HepG2 (cell line): Measurements from ENCODE around the gene ARHGAP31. TPM values are rescaled to one million over a fixed set of nuclear protein-coding genes. Genes with fewer than 3 reads are reported as not detected.

Source experiments
- ATAC-seq: fragments of 200-7000 bp; cut with Tn5 transposase; 3 replicates; pipeline ENCODE4 v1.9.1; 2020; ENCODE audit warnings: mild to moderate bottlenecking, moderate library complexity
- BruUV-seq: library from RNA; stranded (reverse); fragments of 400-500 nt; replicated peaks from 2 replicates; lab custom pipeline; 2021; lab: Mats Ljungman, UMichigan
- CTCF ChIA-PET: fragments of 300-600 bp; formaldehyde crosslinking; extraction: SDS; loops from one replicate; lab custom pipeline; 2021; ENCODE audit warnings: low total read pairs, inconsistent platforms, low intra/inter-chr PET ratio; lab: Yijun Ruan, JAX
- POLR2A ChIA-PET: fragments of 350-600 bp; sonication (Branson Sonifier 250); formaldehyde crosslinking; loops from one replicate; lab custom pipeline; 2020; ENCODE audit warnings: antibody characterized with exemption, inconsistent platforms; lab: Yijun Ruan, JAX
- DNase-seq: peaks from one replicate; pipeline ENCODE4 v3.0.0-alpha.2; 2015; ENCODE audit warnings: low spot score
- FAIRE-seq: peaks from 3 replicates; lab custom pipeline; 2011; peaks lifted over from hg19 to GRCh38; lab: Jason Lieb, UNC
- H2AFZ ChIP-seq: one replicate; pipeline ENCODE4 v1.6.1; 2011; ENCODE audit warnings: low read length, inconsistent platforms
- H3K27ac ChIP-seq: fragments of 300-600 bp; 3 replicates; pipeline ENCODE4 v1.8.0; 2011; ENCODE audit warnings: mixed run types, mild to moderate bottlenecking, mixed read lengths, low read length, inconsistent platforms; ENCODE audit not compliant: insufficient read depth; ENCODE audit errors: extremely low read length
- H3K27me3 ChIP-seq, 2 experiments: fragments of 200-600 bp in 1 of 2; 2 replicates in 1 of 2; 3 replicates in 1 of 2; pipeline versions ENCODE4 v1.6.0 to v1.8.0; 2011; ENCODE audit warnings: low read length in 2 of 2, mild to moderate bottlenecking in 2 of 2, moderate library complexity in 2 of 2, inconsistent platforms in 1 of 2; ENCODE audit not compliant: insufficient read depth in 2 of 2, control insufficient read depth in 1 of 2
- H3K36me3 ChIP-seq, 2 experiments: fragments of 200-600 bp in 1 of 2; replicated peaks in 1 of 2; 2 replicates in 1 of 2; 3 replicates in 1 of 2; pipeline versions ENCODE4 v1.5.1 to v1.8.0; 2011; ENCODE audit warnings: low read length in 2 of 2, inconsistent platforms in 1 of 2; ENCODE audit not compliant: insufficient read depth in 2 of 2, control insufficient read depth in 1 of 2
- H3K4me1 ChIP-seq: 2 replicates; pipeline ENCODE4 v1.5.1; 2012; ENCODE audit warnings: low read length, inconsistent platforms; ENCODE audit not compliant: insufficient read depth
- H3K4me2 ChIP-seq: 2 replicates; pipeline ENCODE4 v1.6.0; 2011; ENCODE audit warnings: low read depth, low read length, inconsistent platforms
- H3K4me3 ChIP-seq, 3 experiments: fragments of 200-600 bp in 1 of 3; sonication (generic), shearing (Covaris generic) in 1 of 3; replicated peaks in 1 of 3; 2 replicates each; pipeline ENCODE4 v1.5.1; 2011 to 2016; ENCODE audit warnings: low read length in 3 of 3, inconsistent platforms in 2 of 3, low read depth in 2 of 3, mild to moderate bottlenecking in 2 of 3, control low read depth in 1 of 3, mixed read lengths in 1 of 3; ENCODE audit not compliant: insufficient read depth in 1 of 3
- H3K79me2 ChIP-seq: one replicate; pipeline ENCODE4 v1.6.1; 2011; ENCODE audit warnings: low read length, inconsistent platforms; ENCODE audit not compliant: insufficient read depth
- H3K9ac ChIP-seq: 2 replicates; pipeline ENCODE4 v1.6.0; 2011; ENCODE audit warnings: mild to moderate bottlenecking, low read depth, low read length, inconsistent platforms; ENCODE audit not compliant: insufficient read depth
- H3K9me3 ChIP-seq: 2 replicates; pipeline ENCODE4 v1.5.1; 2012; ENCODE audit warnings: mild to moderate bottlenecking, low read length
- H4K20me1 ChIP-seq: 2 replicates; pipeline ENCODE4 v1.6.0; 2011; ENCODE audit warnings: inconsistent platforms, mild to moderate bottlenecking, low read length, moderate library complexity; ENCODE audit not compliant: insufficient read depth
- HNF4A ChIP-seq: sonication (generic); formaldehyde crosslinking; IDR thresholded peaks from 2 replicates; pipeline ENCODE4 v1.4.0; 2020; ENCODE audit warnings: missing genetic modification reagents
- IRF2 ChIP-seq: IDR thresholded peaks from 2 replicates; pipeline ENCODE4 v1.6.1; 2018; ENCODE audit warnings: missing genetic modification reagents, missing compliant biosample characterization
- LCORL ChIP-seq, 2 experiments: fragments of 450-650 bp in 1 of 2; sonication (generic) in 1 of 2; formaldehyde crosslinking in 1 of 2; IDR thresholded peaks; 2 replicates each; pipeline versions ENCODE4 v1.5.0 to v1.6.1; 2017 to 2020; ENCODE audit warnings: antibody characterized with exemption in 1 of 2, missing genetic modification reagents in 1 of 2
- PAF1 ChIP-seq: IDR thresholded peaks from 2 replicates; pipeline ENCODE4 v1.6.1; 2016; ENCODE audit warnings: missing genetic modification reagents, missing compliant biosample characterization
- PCBP2 ChIP-seq: fragments of 200-400 bp; formaldehyde crosslinking; optimal IDR thresholded peaks from 2 replicates; pipeline ENCODE3; 2018; ENCODE audit warnings: low read length, low read depth; ENCODE audit not compliant: poor library complexity, severe bottlenecking
- SATB2 ChIP-seq: sonication (generic); formaldehyde crosslinking; IDR thresholded peaks from 2 replicates; pipeline ENCODE4 v1.5.0; 2020; ENCODE audit warnings: missing genetic modification reagents
- SP1 ChIP-seq, 2 experiments: fragments of 450-650 bp in 1 of 2; sonication (generic) in 1 of 2; formaldehyde crosslinking in 1 of 2; IDR thresholded peaks; 2 replicates each; pipeline versions ENCODE4 v1.4.0 to v1.6.1; 2016 to 2020; ENCODE audit warnings: missing genetic modification reagents in 1 of 2
- TOPORS ChIP-seq: sonication (generic); formaldehyde crosslinking; IDR thresholded peaks from 2 replicates; pipeline ENCODE4 v1.8.0; 2023; ENCODE audit warnings: mild to moderate bottlenecking, missing genetic modification reagents
- ZIK1 ChIP-seq: sonication (generic); formaldehyde crosslinking; IDR thresholded peaks from 2 replicates; pipeline ENCODE4 v1.5.0; 2020; ENCODE audit warnings: mild to moderate bottlenecking, low read depth, missing genetic modification reagents, borderline replicate concordance
- ZSCAN25 ChIP-seq: sonication (generic); formaldehyde crosslinking; IDR thresholded peaks from 2 replicates; pipeline ENCODE4 v1.8.0; 2022; ENCODE audit warnings: mild to moderate bottlenecking, missing genetic modification reagents
- ZXDC ChIP-seq: sonication (generic); formaldehyde crosslinking; IDR thresholded peaks from 2 replicates; pipeline ENCODE4 v1.5.0; 2020; ENCODE audit warnings: mild to moderate bottlenecking, missing genetic modification reagents
- WGBS: methylation state at CpG from one replicate; pipeline ENCODE4 v1.1.6; 2017; ENCODE audit warnings: low lambda C conversion rate; 5-methylcytosine and 5-hydroxymethylcytosine counted together
- in situ Hi-C: cut with HindIII; loops from 2 replicates; pipeline ENCODE4 v1.10.0; 2017; ENCODE audit warnings: low pct_unique_long_range_greater_than_20kb; ENCODE audit not compliant: extremely low pct_ligation_motif_present
- intact Hi-C: fragments of 100-400 bp; cut with micrococcal nuclease; formaldehyde crosslinking; loops from one replicate; pipeline ENCODE4 v1.10.0; 2022; ENCODE audit not compliant: unreplicated experiment
- polyA plus RNA-seq, 8 experiments: library from polyadenylated mRNA; depleted of rRNA in 3 of 8; stranded (reverse) in 7 of 8; unstranded in 1 of 8; fragments of >200 nt; fragmentation: Illumina TruSeq in 4 of 8; extraction: Trizol in 4 of 8; gene quantifications; 2 replicates each; pipeline versions ENCODE4 v1.2.1 to v1.2.3, GENCODE V29; 2011 to 2016; ENCODE audit warnings: low read depth in 4 of 8, missing spikeins in 1 of 8, mixed read lengths in 1 of 8; ENCODE audit not compliant: insufficient read depth in 1 of 8
- total RNA-seq, 5 experiments: library from RNA; depleted of rRNA; stranded (reverse); fragments of >200 nt; fragmentation: Illumina TruSeq; extraction: Trizol; gene quantifications; 2 replicates each; pipeline ENCODE4 v1.2.3, GENCODE V29; 2016; ENCODE audit warnings: low read depth in 1 of 5

The ARHGAP31 gene
- total and polyA plus RNA-seq, 2 of the 13 experiments (the other 11 are each of a cell fraction or from before 2014, with no cell fraction given): not detected

- CTCF ChIA-PET: no interaction called here
- ATAC-seq: no peak
Measured at GRCh38 chr3:119401503-119402440, 107.6 kb downstream of the ARHGAP31 start.

More at GRCh38 chr3:119401503-119402440, 107.6 kb downstream of the ARHGAP31 start:
- TF ChIP-seq ZXDC (CRISPR knock-in tag): no peak
- TF ChIP-seq SATB2: no peak
- TF ChIP-seq SP1 (IDR thresholded peaks at IDR 0.05): no peak
- no peak for TF ChIP-seq SP1 (CRISPR knock-in tag; IDR thresholded peaks at IDR 0.05)
- no peak for TF ChIP-seq LCORL (IDR thresholded peaks at IDR 0.05)
- no peak for TF ChIP-seq LCORL (CRISPR knock-in tag; IDR thresholded peaks at IDR 0.05)
- no peak for TF ChIP-seq PCBP2
- no peak for TF ChIP-seq ZSCAN25 (CRISPR knock-in tag)
- TF ChIP-seq TOPORS (CRISPR knock-in tag): no peak
- no peak for TF ChIP-seq HNF4A (CRISPR knock-in tag)
- TF ChIP-seq PAF1 (CRISPR knock-in tag): no peak
- TF ChIP-seq ZIK1: no peak
- TF ChIP-seq IRF2 (CRISPR knock-in tag): no peak
- FAIRE-seq: no peak
- Histone ChIP-seq H3K4me3 (no peak overlapping the region), H3K27me3 (no peaks in the 10 kb centered on the region), H3K9ac (no peak overlapping the region), H3K36me3 (no peaks in the 10 kb centered on the region), H4K20me1 (no peaks in the 10 kb centered on the region), H3K4me1 (no peaks in the 10 kb centered on the region), H3K4me2 (no peak overlapping the region), H3K27ac (no peak overlapping the region), H2AFZ (no peak overlapping the region), H3K9me3 (no peaks in the 10 kb centered on the region), H3K79me2 (no peaks in the 10 kb centered on the region)
- no peak for DNase-seq
- 77% methylated on average over 35 of the region's 36 CpGs for WGBS
- in situ Hi-C loops: loop anchor here (25.0 kb wide), 1 partner anchor 286 kb away; the partner anchor contains the start of gene COX17
- POLR2A ChIA-PET: no interaction called here
- no TSS peak for BruUV-seq
- intact Hi-C loops: no loop called here
